ELF-1 (cell line): Measurements from ENCODE around the gene RGS10.
A peak's percentile ranks its signal among the peaks of the same experiment; 100 is the strongest.
"Not testable (repeated sequence)": the region's sequence is repeated elsewhere in the genome, so short reads cannot be mapped to it uniquely, and the experiment has no call there.

Experiments
- DNase-seq: peaks from one replicate; pipeline ENCODE4 v3.0.0-alpha.2; 2016; ENCODE audit warnings: low read depth, low spot score

The RGS10 gene

GRCh38 chr10:119542357-119542987, at the start of gene RGS10:
Gene RGS10 (minus strand): TSS chr10:119542719. CDS start chr10:119542638, 81 bp downstream.
- DNase-seq = peak; percentile 71

GRCh38 chr10:119588071-119588470, 45.6 kb upstream of the RGS10 start:
- no peak for DNase-seq

- DNase-seq = no peak
Observed at GRCh38 chr10:119578355-119578754, 35.8 kb upstream of the RGS10 start.

- DNase-seq = no peak
Observed at GRCh38 chr10:119575991-119576390, 33.5 kb upstream of the RGS10 start.

GRCh38 chr10:119575506-119575905, 33.0 kb upstream of the RGS10 start:
- DNase-seq = no peak

- DNase-seq = no peak
Observed at GRCh38 chr10:119567978-119568377, 25.5 kb upstream of the RGS10 start.

- no peak for DNase-seq
Observed at GRCh38 chr10:119562097-119562496, 19.6 kb upstream of the RGS10 start.

- not testable (repeated sequence) for DNase-seq
Observed at GRCh38 chr10:119559511-119559910, 17.0 kb upstream of the RGS10 start.

GRCh38 chr10:119556081-119556480, 13.6 kb upstream of the RGS10 start:
- DNase-seq = not testable (repeated sequence)

- DNase-seq = no peak
Observed at GRCh38 chr10:119555178-119555784, 12.8 kb upstream of the RGS10 start.

- no peak for DNase-seq
Observed at GRCh38 chr10:119550827-119551226, 8.3 kb upstream of the RGS10 start.

- DNase-seq = no peak
Observed at GRCh38 chr10:119549247-119549999, 6.9 kb upstream of the RGS10 start.

- DNase-seq = no peak
Observed at GRCh38 chr10:119546009-119546408, 3.5 kb upstream of the RGS10 start.

- no peak for DNase-seq
Observed at GRCh38 chr10:119545310-119545709, 2.8 kb upstream of the RGS10 start.

- DNase-seq = peak; percentile 25
Observed at GRCh38 chr10:119543814-119544642, 1.5 kb upstream of the RGS10 start.

GRCh38 chr10:119542988-119543813, 682 bp upstream of the RGS10 start:
- DNase-seq = peak; percentile 56

- no peak for DNase-seq
Observed at GRCh38 chr10:119541459-119542356, 811 bp downstream of the RGS10 start.

- DNase-seq = no peak
Observed at GRCh38 chr10:119541046-119541445, 1.5 kb downstream of the RGS10 start.

- DNase-seq = no peak
Observed at GRCh38 chr10:119540038-119540437, 2.5 kb downstream of the RGS10 start.

- DNase-seq = no peak
Observed at GRCh38 chr10:119539359-119539825, 3.1 kb downstream of the RGS10 start.
